ENCODE measurements around the gene FHL2. TPM values are rescaled to one million over a fixed set of nuclear protein-coding genes. Genes with fewer than 3 reads are reported as not detected.
A peak's percentile ranks its signal among the peaks of the same experiment; 100 is the strongest.

Gene FHL2
- total RNA-seq, 8 experiments from 2014 or later = 2.4 to 87.6 (median 23.4) TPM

GRCh38 chr2:105391763-105392662 lies 6.8 kb downstream of the FHL2 start:
- ATAC-seq (replicated peaks in 6 of 8) = no peak
- Histone ChIP-seq H3K4me1 (replicated peaks in 1 of 2) (no peaks in the 10 kb centered on the region), H3K27ac (no peak overlapping the region), H3K4me3 (no peak overlapping the region)
- WGBS, 10 experiments = 71 to 100% (median 92%) methylated on average over 1 to 7 of the region's 9 CpGs
- in situ Hi-C loops (cut with MboI; ENCODE audit: low pct_unique_long_range_greater_than_20kb in 2 of 9, low sequenced_read_pairs in 9 of 9, unreplicated experiment in 9 of 9) = loop anchor here in 1 of 9 experiments (25.0 kb wide), 1 partner anchor 120 kb away; no protein-coding TSS in a partner anchor

GRCh38 chr2:105391058-105391627 lies 7.7 kb downstream of the FHL2 start:
- Histone ChIP-seq H3K4me3 (no peak overlapping the region), H3K27ac (no peak overlapping the region), H3K4me1 (replicated peaks in 1 of 2) (no peaks in the 10 kb centered on the region)
- 79 to 100% (median 96%) methylated on average over 1 to 3 of the region's 5 CpGs; no CpG with 5 or more reads in 3 of the 10 experiments for WGBS, 10 experiments
- in situ Hi-C loops (cut with MboI; ENCODE audit: low pct_unique_long_range_greater_than_20kb in 2 of 9, low sequenced_read_pairs in 9 of 9, unreplicated experiment in 9 of 9) = loop anchor here in 1 of 9 experiments (25.0 kb wide), 1 partner anchor 121 kb away; no protein-coding TSS in a partner anchor
- peak in 3 of 8 experiments; percentile 6 to 30 (median 27) for ATAC-seq (replicated peaks in 6 of 8)

GRCh38 chr2:105390454-105390853 lies 8.4 kb downstream of the FHL2 start:
- no peak overlapping the region for H3K4me3 ChIP-seq
- no peak overlapping the region for H3K27ac ChIP-seq
- in situ Hi-C loops (cut with MboI; ENCODE audit: low pct_unique_long_range_greater_than_20kb in 2 of 9, low sequenced_read_pairs in 9 of 9, unreplicated experiment in 9 of 9) = loop anchor here in 1 of 9 experiments (25.0 kb wide), 1 partner anchor 122 kb away; no protein-coding TSS in a partner anchor
- no peaks in the 10 kb centered on the region for H3K4me1 ChIP-seq (replicated peaks in 1 of 2)
- no peak for ATAC-seq (replicated peaks in 6 of 8)

- Histone ChIP-seq H3K4me3 (no peak overlapping the region), H3K27ac (no peak overlapping the region), H3K4me1 (replicated peaks in 1 of 2) (no peaks in the 10 kb centered on the region)
- in situ Hi-C loops (cut with MboI; ENCODE audit: low pct_unique_long_range_greater_than_20kb in 2 of 9, low sequenced_read_pairs in 9 of 9, unreplicated experiment in 9 of 9) = loop anchor here in 1 of 9 experiments (25.0 kb wide), 1 partner anchor 123 kb away; no protein-coding TSS in a partner anchor
- WGBS, 10 experiments = 13 to 100% (median 67%) methylated on average over 2 to 8 of the region's 8 CpGs; no CpG with 5 or more reads in 2 of the 10 experiments
- peak in 3 of 8 experiments; percentile 15 to 67 (median 44) for ATAC-seq (replicated peaks in 6 of 8)
These were observed 9.9 kb downstream of the FHL2 start for GRCh38 chr2:105388971-105389381.

GRCh38 chr2:105387225-105387624 lies 11.6 kb downstream of the FHL2 start:
- in situ Hi-C loops (cut with MboI; ENCODE audit: low pct_unique_long_range_greater_than_20kb in 2 of 9, low sequenced_read_pairs in 9 of 9, unreplicated experiment in 9 of 9) = loop anchor here in 1 of 9 experiments (25.0 kb wide), 1 partner anchor 125 kb away; no protein-coding TSS in a partner anchor
- Histone ChIP-seq H3K4me1 (replicated peaks in 1 of 2) (no peaks in the 10 kb centered on the region), H3K27ac (no peak overlapping the region), H3K4me3 (no peak overlapping the region)
- ATAC-seq (replicated peaks in 6 of 8) = no peak
- WGBS, 10 experiments = 79 to 98% (median 90%) methylated on average over 2 to 4 of the region's 4 CpGs; no CpG with 5 or more reads in 3 of the 10 experiments

- WGBS, 10 experiments = 88 to 100% (median 95%) methylated on average over 1 to 13 of the region's 20 CpGs; no CpG with 5 or more reads in 2 of the 10 experiments
- H3K4me1 ChIP-seq (replicated peaks in 1 of 2) = no peaks in the 10 kb centered on the region
- in situ Hi-C loops (cut with MboI; ENCODE audit: low pct_unique_long_range_greater_than_20kb in 2 of 9, low sequenced_read_pairs in 9 of 9, unreplicated experiment in 9 of 9) = loop anchor here in 1 of 9 experiments (25.0 kb wide), 1 partner anchor 126 kb away; no protein-coding TSS in a partner anchor
- no peak overlapping the region for H3K27ac ChIP-seq
- no peak for ATAC-seq (replicated peaks in 6 of 8)
- H3K4me3 ChIP-seq = no peak overlapping the region
These were observed 12.9 kb downstream of the FHL2 start for GRCh38 chr2:105385731-105386540.

GRCh38 chr2:105384861-105385260 lies 14.0 kb downstream of the FHL2 start:
- Histone ChIP-seq H3K27ac (no peak overlapping the region), H3K4me1 (replicated peaks in 1 of 2) (no peaks in the 10 kb centered on the region), H3K4me3 (no peak overlapping the region)
- in situ Hi-C loops (cut with MboI; ENCODE audit: low pct_unique_long_range_greater_than_20kb in 2 of 9, low sequenced_read_pairs in 9 of 9, unreplicated experiment in 9 of 9) = loop anchor here in 1 of 9 experiments (25.0 kb wide), 1 partner anchor 127 kb away; no protein-coding TSS in a partner anchor
- ATAC-seq (replicated peaks in 6 of 8) = no peak
- 72 to 100% (median 96%) methylated on average over 1 to 5 of the region's 5 CpGs; no CpG with 5 or more reads in 2 of the 10 experiments for WGBS, 10 experiments

GRCh38 chr2:105384216-105384615 lies 14.6 kb downstream of the FHL2 start:
- H3K4me3 ChIP-seq = no peak overlapping the region
- no peaks in the 10 kb centered on the region for H3K4me1 ChIP-seq (replicated peaks in 1 of 2)
- in situ Hi-C loops (cut with MboI; ENCODE audit: low pct_unique_long_range_greater_than_20kb in 2 of 9, low sequenced_read_pairs in 9 of 9, unreplicated experiment in 9 of 9) = loop anchor here in 1 of 9 experiments (25.0 kb wide), 1 partner anchor 128 kb away; no protein-coding TSS in a partner anchor
- ATAC-seq (replicated peaks in 6 of 8) = no peak
- H3K27ac ChIP-seq = no peak overlapping the region
- 60 to 100% (median 100%) methylated on average over 1 to 7 of the region's 7 CpGs; no CpG with 5 or more reads in 1 of the 10 experiments for WGBS, 10 experiments

- no peak for ATAC-seq (replicated peaks in 6 of 8)
- Histone ChIP-seq H3K4me3 (no peak overlapping the region), H3K4me1 (replicated peaks in 1 of 2) (no peaks in the 10 kb centered on the region), H3K27ac (no peak overlapping the region)
- WGBS, 10 experiments = 80 to 100% (median 94%) methylated on average over 3 to 7 of the region's 8 CpGs; no CpG with 5 or more reads in 1 of the 10 experiments
- in situ Hi-C loops (cut with MboI; ENCODE audit: low pct_unique_long_range_greater_than_20kb in 2 of 9, low sequenced_read_pairs in 9 of 9, unreplicated experiment in 9 of 9) = loop anchor here in 1 of 9 experiments (25.0 kb wide), 1 partner anchor 129 kb away; no protein-coding TSS in a partner anchor
These were observed 15.3 kb downstream of the FHL2 start for GRCh38 chr2:105383432-105384166.

- H3K4me3 ChIP-seq = no peak overlapping the region
- in situ Hi-C loops (cut with MboI; ENCODE audit: low pct_unique_long_range_greater_than_20kb in 2 of 9, low sequenced_read_pairs in 9 of 9, unreplicated experiment in 9 of 9) = loop anchor here in 1 of 9 experiments (25.0 kb wide), 1 partner anchor 130 kb away; no protein-coding TSS in a partner anchor
- WGBS, 10 experiments = 89 to 100% (median 100%) methylated on average over 2 to 4 of the region's 5 CpGs; no CpG with 5 or more reads in 3 of the 10 experiments
- H3K27ac ChIP-seq = no peak overlapping the region
- ATAC-seq (replicated peaks in 6 of 8) = no peak
- H3K4me1 ChIP-seq (replicated peaks in 1 of 2) = no peaks in the 10 kb centered on the region
These were observed 16.7 kb downstream of the FHL2 start for GRCh38 chr2:105382177-105382576.

GRCh38 chr2:105381101-105381668 lies 17.7 kb downstream of the FHL2 start:
- Histone ChIP-seq H3K4me3 (no peak overlapping the region), H3K27ac (no peak overlapping the region), H3K4me1 (replicated peaks in 1 of 2) (no peaks in the 10 kb centered on the region)
- 71 to 100% (median 92%) methylated on average over 1 to 13 of the region's 14 CpGs; no CpG with 5 or more reads in 2 of the 10 experiments for WGBS, 10 experiments
- ATAC-seq (replicated peaks in 6 of 8) = no peak
- in situ Hi-C loops (cut with MboI; ENCODE audit: low pct_unique_long_range_greater_than_20kb in 2 of 9, low sequenced_read_pairs in 9 of 9, unreplicated experiment in 9 of 9) = loop anchor here in 1 of 9 experiments (25.0 kb wide), 1 partner anchor 131 kb away; no protein-coding TSS in a partner anchor
